Endothelial cell of umbilical vein (primary cell): Measurements from ENCODE around the gene RC3H1. TPM values are rescaled to one million over a fixed set of nuclear protein-coding genes. Genes with fewer than 3 reads are reported as not detected.

Source experiments
- BruUV-seq: library from RNA; stranded (reverse); fragments of 400-500 nt; replicated peaks from 2 replicates; lab custom pipeline; 2021; lab: Mats Ljungman, UMichigan
- CTCF ChIA-PET: fragments of 300-600, 350-600 bp; sonication (Branson Sonifier 250); formaldehyde crosslinking; loops from one replicate; lab custom pipeline; 2021; ENCODE audit warnings: antibody characterized with exemption, inconsistent platforms; lab: Charles Lee
- POLR2A ChIA-PET: fragments of 300-600, 350-600 bp; sonication (Branson Sonifier 250); formaldehyde crosslinking; loops from one replicate; lab custom pipeline; 2021; ENCODE audit warnings: antibody characterized with exemption, inconsistent platforms; lab: Charles Lee
- DNase-seq: peaks from one replicate; pipeline ENCODE4 v3.0.0-alpha.2; 2011; ENCODE audit warnings: low read depth, low spot score
- FAIRE-seq: peaks from 2 replicates; lab custom pipeline; 2011; peaks lifted over from hg19 to GRCh38; lab: Jason Lieb, UNC
- H2AFZ ChIP-seq: 2 replicates; pipeline ENCODE4 v1.6.0; 2012; ENCODE audit warnings: low read depth, low read length, control low read depth, inconsistent platforms
- H3K27ac ChIP-seq: 2 replicates; pipeline ENCODE4 v1.5.1; 2011; ENCODE audit warnings: low read depth, mild to moderate bottlenecking, control low read depth, low read length, moderate library complexity; ENCODE audit not compliant: insufficient read depth
- H3K27me3 ChIP-seq, 2 experiments: 2 replicates each; pipeline versions ENCODE4 v1.6.0 to v1.6.1; 2011; ENCODE audit warnings: low read length in 2 of 2, mixed read lengths in 1 of 2; ENCODE audit not compliant: control insufficient read depth in 2 of 2, insufficient read depth in 2 of 2
- H3K36me3 ChIP-seq, 2 experiments: 2 replicates in 1 of 2; 3 replicates in 1 of 2; pipeline ENCODE4 v1.5.1; 2011; ENCODE audit warnings: low read length in 2 of 2, mild to moderate bottlenecking in 1 of 2, moderate library complexity in 1 of 2; ENCODE audit not compliant: control insufficient read depth in 2 of 2, insufficient read depth in 2 of 2; ENCODE audit errors: extremely low read depth in 1 of 2
- H3K4me1 ChIP-seq: 3 replicates; pipeline ENCODE4 v1.5.1; 2011; ENCODE audit warnings: mild to moderate bottlenecking, low read length; ENCODE audit not compliant: control insufficient read depth, insufficient read depth; ENCODE audit errors: extremely low read depth
- H3K4me2 ChIP-seq: 2 replicates; pipeline ENCODE4 v1.6.1; 2011; ENCODE audit warnings: low read length, control low read depth, mixed read lengths; ENCODE audit not compliant: insufficient read depth
- H3K4me3 ChIP-seq, 3 experiments: fragments of 200-600 bp in 1 of 3; sonication (generic), shearing (Covaris generic) in 1 of 3; replicated peaks in 1 of 3; 2 replicates each; pipeline ENCODE4 v1.5.1; 2011 to 2016; ENCODE audit warnings: control low read depth in 3 of 3, low read length in 3 of 3, mild to moderate bottlenecking in 2 of 3, inconsistent platforms in 1 of 3, low read depth in 1 of 3, moderate library complexity in 1 of 3; ENCODE audit not compliant: insufficient read depth in 1 of 3
- H3K79me2 ChIP-seq: 2 replicates; pipeline ENCODE4 v1.6.0; 2012; ENCODE audit warnings: low read length, inconsistent platforms; ENCODE audit not compliant: control insufficient read depth, insufficient read depth
- H3K9ac ChIP-seq: replicated peaks from 2 replicates; pipeline ENCODE3; 2011; ENCODE audit warnings: low read length, control low read depth; ENCODE audit not compliant: insufficient read depth; ENCODE audit errors: extremely low read depth
- H3K9me1 ChIP-seq: replicated peaks from 3 replicates; pipeline ENCODE4 v1.6.0; 2011; ENCODE audit warnings: mild to moderate bottlenecking, low read length; ENCODE audit not compliant: control insufficient read depth, insufficient read depth; ENCODE audit errors: extremely low read depth
- H3K9me3 ChIP-seq: replicated peaks from 2 replicates; pipeline ENCODE4 v1.5.1; 2012; ENCODE audit warnings: low read length, inconsistent platforms; ENCODE audit not compliant: control insufficient read depth, insufficient read depth
- H4K20me1 ChIP-seq: replicated peaks from 2 replicates; pipeline ENCODE3; 2011; ENCODE audit warnings: mild to moderate bottlenecking, low read length; ENCODE audit not compliant: control insufficient read depth, insufficient read depth; ENCODE audit errors: extremely low read depth
- CTCF ChIP-seq, 2 donors: IDR thresholded peaks; 1 replicate in 1 of 2; 2 replicates in 1 of 2; pipeline ENCODE4 v1.5.1; 2011; ENCODE audit warnings: low read length in 2 of 2, mild to moderate bottlenecking in 2 of 2, moderate library complexity in 2 of 2, control low read depth in 1 of 2, inconsistent platforms in 1 of 2, low read depth in 1 of 2; ENCODE audit not compliant: insufficient read depth in 1 of 2; ENCODE audit errors: extremely low read depth in 1 of 2
- EZH2 ChIP-seq: IDR thresholded peaks from 2 replicates; pipeline ENCODE4 v1.6.1; 2012; ENCODE audit warnings: borderline replicate concordance, low read depth, mild to moderate bottlenecking, moderate library complexity, low read length, inconsistent platforms; ENCODE audit not compliant: severe bottlenecking
- FOS ChIP-seq: IDR thresholded peaks from 2 replicates; pipeline ENCODE4 v1.6.1; 2011; ENCODE audit warnings: mild to moderate bottlenecking, low read length, moderate library complexity, borderline replicate concordance; ENCODE audit not compliant: insufficient read depth
- GATA2 ChIP-seq: IDR thresholded peaks from 2 replicates; pipeline ENCODE4 v1.7.0; 2011; ENCODE audit warnings: low read depth, mild to moderate bottlenecking, moderate library complexity, mixed read lengths, low read length; ENCODE audit not compliant: insufficient read length, insufficient read depth
- JUN ChIP-seq: IDR thresholded peaks from 2 replicates; pipeline ENCODE4 v1.6.1; 2011; ENCODE audit warnings: borderline replicate concordance, low read depth; ENCODE audit not compliant: insufficient read length, insufficient read depth
- MAX ChIP-seq: IDR thresholded peaks from 2 replicates; pipeline ENCODE4 v1.6.1; 2011; ENCODE audit not compliant: insufficient read depth, insufficient read length
- MYC ChIP-seq: IDR thresholded peaks from one replicate; pipeline ENCODE4 v1.6.1; 2011; ENCODE audit warnings: mild to moderate bottlenecking, low read depth, low read length
- POLR2A ChIP-seq: IDR thresholded peaks from 2 replicates; pipeline ENCODE4 v1.6.1; 2012; ENCODE audit warnings: low read depth, mild to moderate bottlenecking, control low read depth, low read length
- POLR2AphosphoS5 ChIP-seq: IDR thresholded peaks from 2 replicates; pipeline ENCODE4 v1.6.1; 2012; ENCODE audit warnings: low read depth, mild to moderate bottlenecking, control low read depth, low read length, moderate library complexity; ENCODE audit not compliant: insufficient read depth
- dilution Hi-C: fragments of 300-500 bp; cut with MboI; formaldehyde crosslinking; loops from one replicate; pipeline ENCODE4 v1.15.0; 2019; ENCODE audit warnings: low sequenced_read_pairs; ENCODE audit not compliant: extremely low pct_ligation_motif_present
- intact Hi-C: fragments of 100-400 bp; cut with micrococcal nuclease; formaldehyde crosslinking; loops from one replicate; pipeline ENCODE4 v1.10.0; 2022
- polyA plus RNA-seq, 4 experiments: library from polyadenylated mRNA; depleted of rRNA in 3 of 4; stranded (reverse) in 3 of 4; unstranded in 1 of 4; fragments of >200 nt; gene quantifications; 2 replicates each; pipeline versions ENCODE4 v1.2.1 to v1.2.3, GENCODE V29; 2011 to 2012; ENCODE audit warnings: missing spikeins in 1 of 4
- total RNA-seq: library from RNA; stranded (reverse); gene quantifications from 2 replicates; pipeline ENCODE4 v1.2.3, GENCODE V29; 2021

RC3H1 gene
- total and polyA plus RNA-seq, 2 donors (not counting 3 experiments of a cell fraction or from before 2014, with no cell fraction given): 7.0 to 41.4 TPM

- no peaks in the 10 kb centered on the region for H4K20me1 ChIP-seq
- no peaks in the 10 kb centered on the region for H3K27me3 ChIP-seq
- H3K9ac ChIP-seq: no peak overlapping the region
- no peaks in the 10 kb centered on the region for H3K9me1 ChIP-seq
- no TSS peak for BruUV-seq
- H2AFZ ChIP-seq: no peak overlapping the region
- H3K36me3 ChIP-seq: peaks cover 0 to 7% of the 10 kb centered on the region in 2 experiments
- no peaks in the 10 kb centered on the region for H3K9me3 ChIP-seq
- no peaks in the 10 kb centered on the region for H3K79me2 ChIP-seq
- dilution Hi-C loops (no loop called here), intact Hi-C loops (no loop called here)
- no peak for TF ChIP-seq JUN
- TF ChIP-seq CTCF (IDR thresholded peaks at IDR 0.05; ENCODE audit: extremely low read depth in 1 of 2, insufficient read depth in 1 of 2, low read depth in 1 of 2, low read length in 2 of 2): no peak
- no peak overlapping the region for H3K27ac ChIP-seq
- no peak overlapping the region for H3K4me3 ChIP-seq
- CTCF ChIA-PET: interaction anchor here (1.0 to 1.4 kb wide), 2 partner anchors 9 to 27 kb away, joined by 3 to 4 read pairs; no protein-coding TSS in a partner anchor
- H3K4me2 ChIP-seq: no peak overlapping the region
- no peaks in the 10 kb centered on the region for H3K4me1 ChIP-seq
- DNase-seq (no peak), FAIRE-seq (no peak)
- POLR2A ChIA-PET: interaction anchor here (1.5 kb wide), 1 partner anchor 20 kb away, joined by 4 read pairs; the partner anchor contains the start of gene ZBTB37
Measured at GRCh38 chr1:173888749-173889148, 133.4 kb downstream of the RC3H1 start.

- FAIRE-seq: no peak
- Histone ChIP-seq H3K4me1 (no peaks in the 10 kb centered on the region), H3K36me3 (peaks cover 0 to 7% of the 10 kb centered on the region in 2 experiments), H3K27ac (no peak overlapping the region), H3K4me2 (no peak overlapping the region), H3K27me3 (no peaks in the 10 kb centered on the region), H3K9me1 (no peaks in the 10 kb centered on the region), H3K9ac (no peak overlapping the region), H3K4me3 (no peak overlapping the region), H3K79me2 (no peaks in the 10 kb centered on the region), H3K9me3 (no peaks in the 10 kb centered on the region), H2AFZ (no peak overlapping the region), H4K20me1 (no peaks in the 10 kb centered on the region)
- CTCF ChIA-PET: no interaction called here
- intact Hi-C loops: no loop called here
- dilution Hi-C loops: no loop called here
- BruUV-seq: no TSS peak
- POLR2A ChIA-PET: no interaction called here
- TF ChIP-seq MAX (no peak), FOS (no peak), POLR2A (no peak), POLR2AphosphoS5 (no peak), EZH2 (no peak), GATA2 (no peak), MYC (no peak), JUN (no peak), CTCF (IDR thresholded peaks at IDR 0.05; ENCODE audit: extremely low read depth in 1 of 2, insufficient read depth in 1 of 2, low read depth in 1 of 2, low read length in 2 of 2) (no peak)
- no peak for DNase-seq
Measured at GRCh38 chr1:173887627-173888026, 134.5 kb downstream of the RC3H1 start.
